HepG2 (cell line): Measurements from ENCODE around the gene STIMATE. TPM values are rescaled to one million over a fixed set of nuclear protein-coding genes. Genes with fewer than 3 reads are reported as not detected.
A peak's percentile ranks its signal among the peaks of the same experiment; 100 is the strongest.

Experiments used
- ATAC-seq: fragments of 200-7000 bp; cut with Tn5 transposase; 3 replicates; pipeline ENCODE4 v1.9.1; 2020; ENCODE audit warnings: mild to moderate bottlenecking, moderate library complexity
- BruUV-seq: library from RNA; stranded (reverse); fragments of 400-500 nt; replicated peaks from 2 replicates; lab custom pipeline; 2021; lab: Mats Ljungman, UMichigan
- CTCF ChIA-PET: fragments of 300-600 bp; formaldehyde crosslinking; extraction: SDS; loops from one replicate; lab custom pipeline; 2021; ENCODE audit warnings: low total read pairs, inconsistent platforms, low intra/inter-chr PET ratio; lab: Yijun Ruan, JAX
- POLR2A ChIA-PET: fragments of 350-600 bp; sonication (Branson Sonifier 250); formaldehyde crosslinking; loops from one replicate; lab custom pipeline; 2020; ENCODE audit warnings: antibody characterized with exemption, inconsistent platforms; lab: Yijun Ruan, JAX
- DNase-seq: peaks from one replicate; pipeline ENCODE4 v3.0.0-alpha.2; 2015; ENCODE audit warnings: low spot score
- FAIRE-seq: peaks from 3 replicates; lab custom pipeline; 2011; peaks lifted over from hg19 to GRCh38; lab: Jason Lieb, UNC
- H2AFZ ChIP-seq: one replicate; pipeline ENCODE4 v1.6.1; 2011; ENCODE audit warnings: low read length, inconsistent platforms
- H3K27ac ChIP-seq: fragments of 300-600 bp; 3 replicates; pipeline ENCODE4 v1.8.0; 2011; ENCODE audit warnings: mixed run types, mild to moderate bottlenecking, mixed read lengths, low read length, inconsistent platforms; ENCODE audit not compliant: insufficient read depth; ENCODE audit errors: extremely low read length
- H3K27me3 ChIP-seq, 2 experiments: fragments of 200-600 bp in 1 of 2; 2 replicates in 1 of 2; 3 replicates in 1 of 2; pipeline versions ENCODE4 v1.6.0 to v1.8.0; 2011; ENCODE audit warnings: low read length in 2 of 2, mild to moderate bottlenecking in 2 of 2, moderate library complexity in 2 of 2, inconsistent platforms in 1 of 2; ENCODE audit not compliant: insufficient read depth in 2 of 2, control insufficient read depth in 1 of 2
- H3K36me3 ChIP-seq, 2 experiments: fragments of 200-600 bp in 1 of 2; replicated peaks in 1 of 2; 2 replicates in 1 of 2; 3 replicates in 1 of 2; pipeline versions ENCODE4 v1.5.1 to v1.8.0; 2011; ENCODE audit warnings: low read length in 2 of 2, inconsistent platforms in 1 of 2; ENCODE audit not compliant: insufficient read depth in 2 of 2, control insufficient read depth in 1 of 2
- H3K4me1 ChIP-seq: 2 replicates; pipeline ENCODE4 v1.5.1; 2012; ENCODE audit warnings: low read length, inconsistent platforms; ENCODE audit not compliant: insufficient read depth
- H3K4me2 ChIP-seq: 2 replicates; pipeline ENCODE4 v1.6.0; 2011; ENCODE audit warnings: low read depth, low read length, inconsistent platforms
- H3K4me3 ChIP-seq, 3 experiments: fragments of 200-600 bp in 1 of 3; sonication (generic), shearing (Covaris generic) in 1 of 3; replicated peaks in 1 of 3; 2 replicates each; pipeline ENCODE4 v1.5.1; 2011 to 2016; ENCODE audit warnings: low read length in 3 of 3, inconsistent platforms in 2 of 3, low read depth in 2 of 3, mild to moderate bottlenecking in 2 of 3, control low read depth in 1 of 3, mixed read lengths in 1 of 3; ENCODE audit not compliant: insufficient read depth in 1 of 3
- H3K79me2 ChIP-seq: one replicate; pipeline ENCODE4 v1.6.1; 2011; ENCODE audit warnings: low read length, inconsistent platforms; ENCODE audit not compliant: insufficient read depth
- H3K9ac ChIP-seq: 2 replicates; pipeline ENCODE4 v1.6.0; 2011; ENCODE audit warnings: mild to moderate bottlenecking, low read depth, low read length, inconsistent platforms; ENCODE audit not compliant: insufficient read depth
- H3K9me3 ChIP-seq: 2 replicates; pipeline ENCODE4 v1.5.1; 2012; ENCODE audit warnings: mild to moderate bottlenecking, low read length
- H4K20me1 ChIP-seq: 2 replicates; pipeline ENCODE4 v1.6.0; 2011; ENCODE audit warnings: inconsistent platforms, mild to moderate bottlenecking, low read length, moderate library complexity; ENCODE audit not compliant: insufficient read depth
- HIC2 ChIP-seq: sonication (generic); formaldehyde crosslinking; IDR thresholded peaks from 2 replicates; pipeline ENCODE4 v1.9.0; 2022; ENCODE audit warnings: low read depth, missing genetic modification reagents
- KDM5B ChIP-seq: sonication (generic); formaldehyde crosslinking; IDR thresholded peaks from 2 replicates; pipeline ENCODE4 v1.4.0; 2020; ENCODE audit warnings: missing genetic modification reagents, mild to moderate bottlenecking, borderline replicate concordance
- KLF9 ChIP-seq: IDR thresholded peaks from 2 replicates; pipeline ENCODE4 v1.6.1; 2016; ENCODE audit warnings: low read depth
- NR2F6 ChIP-seq, 2 experiments: IDR thresholded peaks; 2 replicates each; pipeline ENCODE4 v1.6.1; 2016; ENCODE audit warnings: antibody characterized with exemption in 1 of 2, mild to moderate bottlenecking in 1 of 2
- NRL ChIP-seq: sonication (generic); formaldehyde crosslinking; IDR thresholded peaks from 2 replicates; pipeline ENCODE4 v1.5.0; 2020; ENCODE audit warnings: missing genetic modification reagents, mild to moderate bottlenecking, moderate library complexity, borderline replicate concordance
- PAXIP1 ChIP-seq: sonication (generic); formaldehyde crosslinking; conservative IDR thresholded peaks from 2 replicates; pipeline ENCODE4 v1.4.0; 2020; ENCODE audit warnings: mild to moderate bottlenecking, missing genetic modification reagents, moderate library complexity
- ZEB1 ChIP-seq: IDR thresholded peaks from 2 replicates; pipeline ENCODE4 v1.6.1; 2012; ENCODE audit warnings: mild to moderate bottlenecking, low read depth, inconsistent platforms; ENCODE audit not compliant: insufficient replicate concordance
- ZNF160 ChIP-seq: sonication (generic); formaldehyde crosslinking; IDR thresholded peaks from 2 replicates; pipeline ENCODE4 v1.8.0; 2022; ENCODE audit warnings: mild to moderate bottlenecking, inconsistent platforms, missing genetic modification reagents
- ZNF687 ChIP-seq: sonication (generic); formaldehyde crosslinking; IDR thresholded peaks from 2 replicates; pipeline ENCODE4 v1.5.1; 2020; ENCODE audit warnings: mild to moderate bottlenecking, missing genetic modification reagents, moderate library complexity
- WGBS: methylation state at CpG from one replicate; pipeline ENCODE4 v1.1.6; 2017; ENCODE audit warnings: low lambda C conversion rate; 5-methylcytosine and 5-hydroxymethylcytosine counted together
- in situ Hi-C: cut with HindIII; loops from 2 replicates; pipeline ENCODE4 v1.10.0; 2017; ENCODE audit warnings: low pct_unique_long_range_greater_than_20kb; ENCODE audit not compliant: extremely low pct_ligation_motif_present
- intact Hi-C: fragments of 100-400 bp; cut with micrococcal nuclease; formaldehyde crosslinking; loops from one replicate; pipeline ENCODE4 v1.10.0; 2022; ENCODE audit not compliant: unreplicated experiment
- polyA plus RNA-seq, 8 experiments: library from polyadenylated mRNA; depleted of rRNA in 3 of 8; stranded (reverse) in 7 of 8; unstranded in 1 of 8; fragments of >200 nt; fragmentation: Illumina TruSeq in 4 of 8; extraction: Trizol in 4 of 8; gene quantifications; 2 replicates each; pipeline versions ENCODE4 v1.2.1 to v1.2.3, GENCODE V29; 2011 to 2016; ENCODE audit warnings: low read depth in 4 of 8, missing spikeins in 1 of 8, mixed read lengths in 1 of 8; ENCODE audit not compliant: insufficient read depth in 1 of 8
- total RNA-seq, 5 experiments: library from RNA; depleted of rRNA; stranded (reverse); fragments of >200 nt; fragmentation: Illumina TruSeq; extraction: Trizol; gene quantifications; 2 replicates each; pipeline ENCODE4 v1.2.3, GENCODE V29; 2016; ENCODE audit warnings: low read depth in 1 of 5

Gene STIMATE
- total and polyA plus RNA-seq, 2 of the 13 experiments (the other 11 are each of a cell fraction or from before 2014, with no cell fraction given) = 5.7 to 11.7 TPM

GRCh38 chr3:52829906-52830463, 67.4 kb downstream of the STIMATE start (continued):
- TF ChIP-seq ZNF687 (peak; percentile 45; the same call in 1 of the 2 replicates), KLF9 (no peak)

- in situ Hi-C loops (no loop called here), intact Hi-C loops (loop anchor here (2.0 to 10.0 kb wide), 2 partner anchors 15 to 55 kb away; partner anchors contain the start of genes ITIH1 and NEK4)
- peaks cover 72% of the 10 kb centered on the region for H3K4me1 ChIP-seq
- no peak overlapping the region for H3K9ac ChIP-seq
- ChIA-PET CTCF (no interaction called here), POLR2A (interaction anchor here (0.6 to 1.6 kb wide), 4 partner anchors 9 to 59 kb away, joined by 3 to 4 read pairs (median 4); partner anchors contain the start of gene NEK4)
- H3K27ac ChIP-seq = no peak overlapping the region
- ATAC-seq (no peak), FAIRE-seq (no peak), DNase-seq (no peak)
- no TSS peak for BruUV-seq
- no peaks in the 10 kb centered on the region for H4K20me1 ChIP-seq
- no peaks in the 10 kb centered on the region for H3K27me3 ChIP-seq
- H3K4me2 ChIP-seq = peak overlapping the region; percentile 86
- H3K4me3 ChIP-seq = peak overlapping the region in 2 of 3 experiments; percentile 25 to 60; a peak in 4 of 6 replicates
- H2AFZ ChIP-seq = no peak overlapping the region
- H3K9me3 ChIP-seq = no peaks in the 10 kb centered on the region
- no peaks in the 10 kb centered on the region for H3K79me2 ChIP-seq
- no CpG with 5 or more reads among the region's 3 CpGs for whole genome bisulfite sequencing
- no peaks in the 10 kb centered on the region for H3K36me3 ChIP-seq
- TF ChIP-seq PAXIP1 (CRISPR knock-in tag) = peak; percentile 28; the same call in 1 of the 2 replicates
- peak; percentile 27 for TF ChIP-seq HIC2 (CRISPR knock-in tag)
- no peak for TF ChIP-seq ZNF160 (CRISPR knock-in tag)
- TF ChIP-seq NR2F6 (IDR thresholded peaks at IDR 0.05) = 0 out of 2 replicates have a peak, but pooled peaks have one; percentile 10
- TF ChIP-seq NR2F6 (CRISPR knock-in tag; IDR thresholded peaks at IDR 0.05) = no peak
- TF ChIP-seq NRL (CRISPR knock-in tag) = 0 out of 2 replicates have a peak, but pooled peaks have one; percentile 16
- TF ChIP-seq KDM5B = 0 out of 2 replicates have a peak, but pooled peaks have one; percentile 11
- no peak for TF ChIP-seq ZEB1
Observed at GRCh38 chr3:52829482-52829881, 67.9 kb downstream of the STIMATE start.
